Endothelial cell of umbilical vein (primary cell): ENCODE results near the gene MKRN1. TPM values are rescaled to one million over a fixed set of nuclear protein-coding genes. Genes with fewer than 3 reads are reported as not detected.

ENCODE experiments used
- BruUV-seq: library from RNA; stranded (reverse); fragments of 400-500 nt; replicated peaks from 2 replicates; lab custom pipeline; 2021; lab: Mats Ljungman, UMichigan
- CTCF ChIA-PET: fragments of 300-600, 350-600 bp; sonication (Branson Sonifier 250); formaldehyde crosslinking; loops from one replicate; lab custom pipeline; 2021; ENCODE audit warnings: antibody characterized with exemption, inconsistent platforms; lab: Charles Lee
- POLR2A ChIA-PET: fragments of 300-600, 350-600 bp; sonication (Branson Sonifier 250); formaldehyde crosslinking; loops from one replicate; lab custom pipeline; 2021; ENCODE audit warnings: antibody characterized with exemption, inconsistent platforms; lab: Charles Lee
- DNase-seq: peaks from one replicate; pipeline ENCODE4 v3.0.0-alpha.2; 2011; ENCODE audit warnings: low read depth, low spot score
- FAIRE-seq: peaks from 2 replicates; lab custom pipeline; 2011; peaks lifted over from hg19 to GRCh38; lab: Jason Lieb, UNC
- H2AFZ ChIP-seq: 2 replicates; pipeline ENCODE4 v1.6.0; 2012; ENCODE audit warnings: low read depth, low read length, control low read depth, inconsistent platforms
- H3K27ac ChIP-seq: 2 replicates; pipeline ENCODE4 v1.5.1; 2011; ENCODE audit warnings: low read depth, mild to moderate bottlenecking, control low read depth, low read length, moderate library complexity; ENCODE audit not compliant: insufficient read depth
- H3K27me3 ChIP-seq, 2 experiments: 2 replicates each; pipeline versions ENCODE4 v1.6.0 to v1.6.1; 2011; ENCODE audit warnings: low read length in 2 of 2, mixed read lengths in 1 of 2; ENCODE audit not compliant: control insufficient read depth in 2 of 2, insufficient read depth in 2 of 2
- H3K36me3 ChIP-seq, 2 experiments: 2 replicates in 1 of 2; 3 replicates in 1 of 2; pipeline ENCODE4 v1.5.1; 2011; ENCODE audit warnings: low read length in 2 of 2, mild to moderate bottlenecking in 1 of 2, moderate library complexity in 1 of 2; ENCODE audit not compliant: control insufficient read depth in 2 of 2, insufficient read depth in 2 of 2; ENCODE audit errors: extremely low read depth in 1 of 2
- H3K4me1 ChIP-seq: 3 replicates; pipeline ENCODE4 v1.5.1; 2011; ENCODE audit warnings: mild to moderate bottlenecking, low read length; ENCODE audit not compliant: control insufficient read depth, insufficient read depth; ENCODE audit errors: extremely low read depth
- H3K4me2 ChIP-seq: 2 replicates; pipeline ENCODE4 v1.6.1; 2011; ENCODE audit warnings: low read length, control low read depth, mixed read lengths; ENCODE audit not compliant: insufficient read depth
- H3K4me3 ChIP-seq, 3 experiments: fragments of 200-600 bp in 1 of 3; sonication (generic), shearing (Covaris generic) in 1 of 3; replicated peaks in 1 of 3; 2 replicates each; pipeline ENCODE4 v1.5.1; 2011 to 2016; ENCODE audit warnings: control low read depth in 3 of 3, low read length in 3 of 3, mild to moderate bottlenecking in 2 of 3, inconsistent platforms in 1 of 3, low read depth in 1 of 3, moderate library complexity in 1 of 3; ENCODE audit not compliant: insufficient read depth in 1 of 3
- H3K79me2 ChIP-seq: 2 replicates; pipeline ENCODE4 v1.6.0; 2012; ENCODE audit warnings: low read length, inconsistent platforms; ENCODE audit not compliant: control insufficient read depth, insufficient read depth
- H3K9ac ChIP-seq: replicated peaks from 2 replicates; pipeline ENCODE3; 2011; ENCODE audit warnings: low read length, control low read depth; ENCODE audit not compliant: insufficient read depth; ENCODE audit errors: extremely low read depth
- H3K9me1 ChIP-seq: replicated peaks from 3 replicates; pipeline ENCODE4 v1.6.0; 2011; ENCODE audit warnings: mild to moderate bottlenecking, low read length; ENCODE audit not compliant: control insufficient read depth, insufficient read depth; ENCODE audit errors: extremely low read depth
- H3K9me3 ChIP-seq: replicated peaks from 2 replicates; pipeline ENCODE4 v1.5.1; 2012; ENCODE audit warnings: low read length, inconsistent platforms; ENCODE audit not compliant: control insufficient read depth, insufficient read depth
- H4K20me1 ChIP-seq: replicated peaks from 2 replicates; pipeline ENCODE3; 2011; ENCODE audit warnings: mild to moderate bottlenecking, low read length; ENCODE audit not compliant: control insufficient read depth, insufficient read depth; ENCODE audit errors: extremely low read depth
- EZH2 ChIP-seq: IDR thresholded peaks from 2 replicates; pipeline ENCODE4 v1.6.1; 2012; ENCODE audit warnings: borderline replicate concordance, low read depth, mild to moderate bottlenecking, moderate library complexity, low read length, inconsistent platforms; ENCODE audit not compliant: severe bottlenecking
- FOS ChIP-seq: IDR thresholded peaks from 2 replicates; pipeline ENCODE4 v1.6.1; 2011; ENCODE audit warnings: mild to moderate bottlenecking, low read length, moderate library complexity, borderline replicate concordance; ENCODE audit not compliant: insufficient read depth
- GATA2 ChIP-seq: IDR thresholded peaks from 2 replicates; pipeline ENCODE4 v1.7.0; 2011; ENCODE audit warnings: low read depth, mild to moderate bottlenecking, moderate library complexity, mixed read lengths, low read length; ENCODE audit not compliant: insufficient read length, insufficient read depth
- JUN ChIP-seq: IDR thresholded peaks from 2 replicates; pipeline ENCODE4 v1.6.1; 2011; ENCODE audit warnings: borderline replicate concordance, low read depth; ENCODE audit not compliant: insufficient read length, insufficient read depth
- MYC ChIP-seq: IDR thresholded peaks from one replicate; pipeline ENCODE4 v1.6.1; 2011; ENCODE audit warnings: mild to moderate bottlenecking, low read depth, low read length
- POLR2A ChIP-seq: IDR thresholded peaks from 2 replicates; pipeline ENCODE4 v1.6.1; 2012; ENCODE audit warnings: low read depth, mild to moderate bottlenecking, control low read depth, low read length
- POLR2AphosphoS5 ChIP-seq: IDR thresholded peaks from 2 replicates; pipeline ENCODE4 v1.6.1; 2012; ENCODE audit warnings: low read depth, mild to moderate bottlenecking, control low read depth, low read length, moderate library complexity; ENCODE audit not compliant: insufficient read depth
- dilution Hi-C: fragments of 300-500 bp; cut with MboI; formaldehyde crosslinking; loops from one replicate; pipeline ENCODE4 v1.15.0; 2019; ENCODE audit warnings: low sequenced_read_pairs; ENCODE audit not compliant: extremely low pct_ligation_motif_present
- intact Hi-C: fragments of 100-400 bp; cut with micrococcal nuclease; formaldehyde crosslinking; loops from one replicate; pipeline ENCODE4 v1.10.0; 2022
- polyA plus RNA-seq, 4 experiments: library from polyadenylated mRNA; depleted of rRNA in 3 of 4; stranded (reverse) in 3 of 4; unstranded in 1 of 4; fragments of >200 nt; gene quantifications; 2 replicates each; pipeline versions ENCODE4 v1.2.1 to v1.2.3, GENCODE V29; 2011 to 2012; ENCODE audit warnings: missing spikeins in 1 of 4
- total RNA-seq: library from RNA; stranded (reverse); gene quantifications from 2 replicates; pipeline ENCODE4 v1.2.3, GENCODE V29; 2021
- TF ChIP-seq, protein P1 (sequence below), 2 donors: IDR thresholded peaks; 1 replicate in 1 of 2; 2 replicates in 1 of 2; pipeline ENCODE4 v1.5.1; 2011; ENCODE audit warnings: low read length in 2 of 2, mild to moderate bottlenecking in 2 of 2, moderate library complexity in 2 of 2, control low read depth in 1 of 2, inconsistent platforms in 1 of 2, low read depth in 1 of 2; ENCODE audit not compliant: insufficient read depth in 1 of 2; ENCODE audit errors: extremely low read depth in 1 of 2
- TF ChIP-seq, protein P2 (sequence below): IDR thresholded peaks from 2 replicates; pipeline ENCODE4 v1.6.1; 2011; ENCODE audit not compliant: insufficient read depth, insufficient read length

MKRN1 gene
- total and polyA plus RNA-seq, 2 donors (not counting 3 experiments of a cell fraction or from before 2014, with no cell fraction given): 24.9 to 52.2 TPM

DNA sequence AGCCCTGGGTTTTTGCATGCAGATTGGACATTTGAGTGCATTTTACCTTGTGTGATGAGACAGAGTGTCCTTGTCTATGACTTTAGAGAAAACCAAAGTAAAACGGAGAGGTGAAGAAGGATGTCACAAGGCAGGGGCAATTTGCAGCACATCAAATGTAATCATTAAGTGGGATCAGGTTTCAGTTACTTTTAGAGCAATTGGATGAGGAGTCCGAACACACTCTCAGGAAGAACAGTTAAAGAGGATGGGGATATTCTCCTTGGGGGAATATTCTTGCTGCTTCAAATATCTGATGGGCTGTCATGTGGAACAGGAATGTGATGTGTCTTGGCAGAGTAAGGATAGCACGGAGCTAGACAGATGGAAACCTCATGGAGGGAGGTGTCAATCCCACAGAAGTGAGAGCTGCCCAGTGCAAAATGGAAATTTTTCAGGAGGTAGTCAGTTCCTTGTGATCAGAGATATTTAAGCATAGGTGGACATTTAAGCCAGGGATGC is 74.7 kb downstream of the MKRN1 start:
- dilution Hi-C loops: no loop called here
- DNase-seq (no peak), FAIRE-seq (no peak)
- ChIA-PET POLR2A (no interaction called here), CTCF (no interaction called here)
- no peak overlapping the region for H3K4me3 ChIP-seq
- no peaks in the 10 kb centered on the region for H3K36me3 ChIP-seq
- H3K4me2 ChIP-seq: no peak overlapping the region
- no peak overlapping the region for H2AFZ ChIP-seq
- no peaks in the 10 kb centered on the region for H3K9me1 ChIP-seq
- H3K27me3 ChIP-seq: peaks cover 11 to 14% of the 10 kb centered on the region in 2 experiments
- peaks cover 11% of the 10 kb centered on the region for H3K4me1 ChIP-seq
- TF ChIP-seq EZH2 (no peak), POLR2AphosphoS5 (no peak), FOS (no peak), GATA2 (no peak), POLR2A (no peak), MYC (no peak), JUN (no peak)
- TF ChIP-seq, protein P1, sequence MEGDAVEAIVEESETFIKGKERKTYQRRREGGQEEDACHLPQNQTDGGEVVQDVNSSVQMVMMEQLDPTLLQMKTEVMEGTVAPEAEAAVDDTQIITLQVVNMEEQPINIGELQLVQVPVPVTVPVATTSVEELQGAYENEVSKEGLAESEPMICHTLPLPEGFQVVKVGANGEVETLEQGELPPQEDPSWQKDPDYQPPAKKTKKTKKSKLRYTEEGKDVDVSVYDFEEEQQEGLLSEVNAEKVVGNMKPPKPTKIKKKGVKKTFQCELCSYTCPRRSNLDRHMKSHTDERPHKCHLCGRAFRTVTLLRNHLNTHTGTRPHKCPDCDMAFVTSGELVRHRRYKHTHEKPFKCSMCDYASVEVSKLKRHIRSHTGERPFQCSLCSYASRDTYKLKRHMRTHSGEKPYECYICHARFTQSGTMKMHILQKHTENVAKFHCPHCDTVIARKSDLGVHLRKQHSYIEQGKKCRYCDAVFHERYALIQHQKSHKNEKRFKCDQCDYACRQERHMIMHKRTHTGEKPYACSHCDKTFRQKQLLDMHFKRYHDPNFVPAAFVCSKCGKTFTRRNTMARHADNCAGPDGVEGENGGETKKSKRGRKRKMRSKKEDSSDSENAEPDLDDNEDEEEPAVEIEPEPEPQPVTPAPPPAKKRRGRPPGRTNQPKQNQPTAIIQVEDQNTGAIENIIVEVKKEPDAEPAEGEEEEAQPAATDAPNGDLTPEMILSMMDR (IDR thresholded peaks at IDR 0.05; ENCODE audit: extremely low read depth in 1 of 2, insufficient read depth in 1 of 2, low read depth in 1 of 2, low read length in 2 of 2): no peak
- TF ChIP-seq, protein P2, sequence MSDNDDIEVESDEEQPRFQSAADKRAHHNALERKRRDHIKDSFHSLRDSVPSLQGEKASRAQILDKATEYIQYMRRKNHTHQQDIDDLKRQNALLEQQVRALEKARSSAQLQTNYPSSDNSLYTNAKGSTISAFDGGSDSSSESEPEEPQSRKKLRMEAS: no peak
- intact Hi-C loops: no loop called here
- no peak overlapping the region for H3K9ac ChIP-seq
- no peaks in the 10 kb centered on the region for H3K79me2 ChIP-seq
- no peaks in the 10 kb centered on the region for H3K9me3 ChIP-seq
- H4K20me1 ChIP-seq: no peaks in the 10 kb centered on the region
- no peak overlapping the region for H3K27ac ChIP-seq
- BruUV-seq: no TSS peak
